ENCODE data around the gene TPM1.

GRCh38 chr15:62999923-63000561 lies 42.5 kb upstream of the TPM1 start:
- TF ChIP-seq CTCF (IDR thresholded peaks at IDR 0.05) = no peak
- TF ChIP-seq RXRA (IDR thresholded peaks at IDR 0.05; ENCODE audit: borderline replicate concordance, low read depth) = no peak
- TF ChIP-seq, protein P1, sequence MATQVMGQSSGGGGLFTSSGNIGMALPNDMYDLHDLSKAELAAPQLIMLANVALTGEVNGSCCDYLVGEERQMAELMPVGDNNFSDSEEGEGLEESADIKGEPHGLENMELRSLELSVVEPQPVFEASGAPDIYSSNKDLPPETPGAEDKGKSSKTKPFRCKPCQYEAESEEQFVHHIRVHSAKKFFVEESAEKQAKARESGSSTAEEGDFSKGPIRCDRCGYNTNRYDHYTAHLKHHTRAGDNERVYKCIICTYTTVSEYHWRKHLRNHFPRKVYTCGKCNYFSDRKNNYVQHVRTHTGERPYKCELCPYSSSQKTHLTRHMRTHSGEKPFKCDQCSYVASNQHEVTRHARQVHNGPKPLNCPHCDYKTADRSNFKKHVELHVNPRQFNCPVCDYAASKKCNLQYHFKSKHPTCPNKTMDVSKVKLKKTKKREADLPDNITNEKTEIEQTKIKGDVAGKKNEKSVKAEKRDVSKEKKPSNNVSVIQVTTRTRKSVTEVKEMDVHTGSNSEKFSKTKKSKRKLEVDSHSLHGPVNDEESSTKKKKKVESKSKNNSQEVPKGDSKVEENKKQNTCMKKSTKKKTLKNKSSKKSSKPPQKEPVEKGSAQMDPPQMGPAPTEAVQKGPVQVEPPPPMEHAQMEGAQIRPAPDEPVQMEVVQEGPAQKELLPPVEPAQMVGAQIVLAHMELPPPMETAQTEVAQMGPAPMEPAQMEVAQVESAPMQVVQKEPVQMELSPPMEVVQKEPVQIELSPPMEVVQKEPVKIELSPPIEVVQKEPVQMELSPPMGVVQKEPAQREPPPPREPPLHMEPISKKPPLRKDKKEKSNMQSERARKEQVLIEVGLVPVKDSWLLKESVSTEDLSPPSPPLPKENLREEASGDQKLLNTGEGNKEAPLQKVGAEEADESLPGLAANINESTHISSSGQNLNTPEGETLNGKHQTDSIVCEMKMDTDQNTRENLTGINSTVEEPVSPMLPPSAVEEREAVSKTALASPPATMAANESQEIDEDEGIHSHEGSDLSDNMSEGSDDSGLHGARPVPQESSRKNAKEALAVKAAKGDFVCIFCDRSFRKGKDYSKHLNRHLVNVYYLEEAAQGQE (IDR thresholded peaks at IDR 0.05; ENCODE audit: low read depth, low read length) = no peak
- TF ChIP-seq PBX3 (IDR thresholded peaks at IDR 0.05) = no peak
- no peak for TF ChIP-seq EZH2phosphoT487 (IDR thresholded peaks at IDR 0.05; ENCODE audit: borderline replicate concordance, low read depth)
- no peak for TF ChIP-seq NFIC (IDR thresholded peaks at IDR 0.05; ENCODE audit: borderline replicate concordance)
- TF ChIP-seq EP300 (IDR thresholded peaks at IDR 0.05; ENCODE audit: borderline replicate concordance in 1 of 2, low read depth in 1 of 2, low read length in 1 of 2) = no peak
- TF ChIP-seq, protein P2, sequence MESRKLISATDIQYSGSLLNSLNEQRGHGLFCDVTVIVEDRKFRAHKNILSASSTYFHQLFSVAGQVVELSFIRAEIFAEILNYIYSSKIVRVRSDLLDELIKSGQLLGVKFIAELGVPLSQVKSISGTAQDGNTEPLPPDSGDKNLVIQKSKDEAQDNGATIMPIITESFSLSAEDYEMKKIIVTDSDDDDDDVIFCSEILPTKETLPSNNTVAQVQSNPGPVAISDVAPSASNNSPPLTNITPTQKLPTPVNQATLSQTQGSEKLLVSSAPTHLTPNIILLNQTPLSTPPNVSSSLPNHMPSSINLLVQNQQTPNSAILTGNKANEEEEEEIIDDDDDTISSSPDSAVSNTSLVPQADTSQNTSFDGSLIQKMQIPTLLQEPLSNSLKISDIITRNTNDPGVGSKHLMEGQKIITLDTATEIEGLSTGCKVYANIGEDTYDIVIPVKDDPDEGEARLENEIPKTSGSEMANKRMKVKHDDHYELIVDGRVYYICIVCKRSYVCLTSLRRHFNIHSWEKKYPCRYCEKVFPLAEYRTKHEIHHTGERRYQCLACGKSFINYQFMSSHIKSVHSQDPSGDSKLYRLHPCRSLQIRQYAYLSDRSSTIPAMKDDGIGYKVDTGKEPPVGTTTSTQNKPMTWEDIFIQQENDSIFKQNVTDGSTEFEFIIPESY (IDR thresholded peaks at IDR 0.05; ENCODE audit: borderline replicate concordance, low read depth) = no peak
